22Rv1 (cell line): Measurements from ENCODE around the gene PALLD.

Source experiments
- H3K27ac ChIP-seq: fragments of 450-650 bp; 2 replicates; pipeline ENCODE4 v1.5.1; 2017
- ZFX ChIP-seq: fragments of 450-650 bp; IDR thresholded peaks from 2 replicates; pipeline ENCODE4 v1.6.1; 2017; ENCODE audit warnings: antibody characterized with exemption, borderline replicate concordance
- TF ChIP-seq, protein P1 (sequence below): fragments of 450-650 bp; IDR thresholded peaks from 2 replicates; pipeline ENCODE4 v1.5.1; 2017; ENCODE audit warnings: mild to moderate bottlenecking

PALLD gene

DNA sequence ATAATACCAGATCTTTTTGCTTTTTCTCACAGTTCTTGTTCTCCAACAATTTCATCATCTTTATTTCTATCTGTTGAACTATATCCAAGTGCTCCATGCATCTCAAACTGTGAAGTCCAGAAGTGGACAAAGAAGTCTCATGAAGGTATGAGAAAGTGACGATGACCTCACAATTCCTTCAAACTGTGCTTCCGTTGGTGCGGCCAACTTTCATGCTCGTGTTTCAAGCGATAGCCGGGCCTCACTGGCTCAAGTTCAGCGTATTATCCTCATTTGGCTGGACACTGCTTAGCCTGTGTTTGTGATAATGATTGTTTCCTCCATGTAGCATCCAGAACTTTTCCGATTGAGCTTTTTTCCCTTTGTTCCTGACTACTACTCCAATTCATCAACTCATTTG lies 143.1 kb downstream of the PALLD start:
- no peak for TF ChIP-seq ZFX
- TF ChIP-seq, protein P1, sequence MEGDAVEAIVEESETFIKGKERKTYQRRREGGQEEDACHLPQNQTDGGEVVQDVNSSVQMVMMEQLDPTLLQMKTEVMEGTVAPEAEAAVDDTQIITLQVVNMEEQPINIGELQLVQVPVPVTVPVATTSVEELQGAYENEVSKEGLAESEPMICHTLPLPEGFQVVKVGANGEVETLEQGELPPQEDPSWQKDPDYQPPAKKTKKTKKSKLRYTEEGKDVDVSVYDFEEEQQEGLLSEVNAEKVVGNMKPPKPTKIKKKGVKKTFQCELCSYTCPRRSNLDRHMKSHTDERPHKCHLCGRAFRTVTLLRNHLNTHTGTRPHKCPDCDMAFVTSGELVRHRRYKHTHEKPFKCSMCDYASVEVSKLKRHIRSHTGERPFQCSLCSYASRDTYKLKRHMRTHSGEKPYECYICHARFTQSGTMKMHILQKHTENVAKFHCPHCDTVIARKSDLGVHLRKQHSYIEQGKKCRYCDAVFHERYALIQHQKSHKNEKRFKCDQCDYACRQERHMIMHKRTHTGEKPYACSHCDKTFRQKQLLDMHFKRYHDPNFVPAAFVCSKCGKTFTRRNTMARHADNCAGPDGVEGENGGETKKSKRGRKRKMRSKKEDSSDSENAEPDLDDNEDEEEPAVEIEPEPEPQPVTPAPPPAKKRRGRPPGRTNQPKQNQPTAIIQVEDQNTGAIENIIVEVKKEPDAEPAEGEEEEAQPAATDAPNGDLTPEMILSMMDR: no peak

DNA sequence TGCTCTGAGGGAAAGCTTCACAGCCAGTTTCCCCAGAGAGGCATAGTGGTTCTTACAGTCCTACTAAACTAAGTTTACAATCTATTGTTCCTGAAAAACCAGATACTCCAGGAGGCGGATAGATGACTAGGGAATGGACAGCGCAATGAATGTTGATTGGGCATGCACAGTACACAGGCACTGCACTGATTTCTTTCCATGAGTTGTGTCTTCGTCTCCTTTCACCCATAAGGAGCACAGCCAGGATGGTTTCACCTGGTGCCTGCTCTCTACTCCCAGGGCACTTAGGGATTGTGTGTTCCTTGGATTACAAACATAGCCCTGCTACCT lies 144.9 kb downstream of the PALLD start:
- no peak overlapping the region for H3K27ac ChIP-seq
- TF ChIP-seq, protein P1: no peak

More for the DNA sequence above, 143.1 kb downstream of the PALLD start:
- no peak overlapping the region for H3K27ac ChIP-seq

DNA sequence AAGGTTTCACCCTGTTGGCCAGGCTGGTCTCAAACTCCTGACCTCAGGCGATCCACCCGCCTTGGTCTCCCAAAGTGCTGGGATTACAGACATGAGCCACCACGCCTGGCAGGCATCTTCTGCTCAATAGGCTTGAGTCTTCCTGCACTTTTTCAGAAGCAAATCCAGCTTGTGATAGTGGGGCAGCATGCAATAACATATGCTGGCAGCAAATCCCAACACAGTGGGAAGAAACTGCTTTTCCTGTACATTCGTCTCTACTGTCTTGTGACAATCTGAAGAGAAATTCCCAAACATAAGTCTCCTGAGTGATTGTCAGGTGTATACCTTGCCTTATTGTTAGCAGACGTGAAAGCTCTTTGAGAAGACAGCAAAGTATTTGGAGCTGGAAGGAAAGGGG lies 145.7 kb downstream of the PALLD start:
- H3K27ac ChIP-seq: no peak overlapping the region

DNA sequence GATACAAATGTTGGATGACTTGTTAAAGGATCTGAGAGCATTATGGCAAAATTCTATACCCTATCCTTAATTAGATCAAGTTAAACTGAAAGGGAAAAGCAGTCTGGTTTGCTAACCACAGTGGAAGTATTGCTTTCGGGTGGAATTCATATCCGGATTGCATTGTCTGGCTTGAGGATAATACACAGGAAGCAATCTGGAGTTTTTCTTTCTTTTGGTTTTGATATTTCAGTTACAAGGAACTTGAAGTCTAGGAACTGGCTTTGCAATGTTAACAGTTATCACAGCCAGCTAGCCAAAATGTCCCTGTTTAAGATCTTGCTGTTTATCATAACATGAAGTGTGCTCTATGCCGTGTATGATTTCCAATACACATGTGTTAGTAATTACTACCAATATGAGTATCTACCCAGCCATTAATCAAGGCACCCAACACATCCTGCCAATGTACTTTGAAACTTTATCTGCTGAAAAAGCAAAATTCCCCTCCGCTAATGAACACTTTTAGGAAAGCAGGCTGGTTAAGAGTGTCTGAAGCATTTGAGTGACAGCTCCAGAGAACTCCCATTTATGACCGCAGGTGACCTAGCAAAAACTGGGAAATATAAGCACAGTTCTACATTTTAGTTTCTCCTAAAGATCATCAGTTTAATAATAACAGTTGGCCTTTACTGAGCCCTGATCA lies 146.4 kb downstream of the PALLD start:
- no peak for TF ChIP-seq ZFX
- TF ChIP-seq, protein P1: no peak
- no peak overlapping the region for H3K27ac ChIP-seq

More for the DNA sequence above, 145.7 kb downstream of the PALLD start:
- TF ChIP-seq ZFX: no peak
- TF ChIP-seq, protein P1: no peak

DNA sequence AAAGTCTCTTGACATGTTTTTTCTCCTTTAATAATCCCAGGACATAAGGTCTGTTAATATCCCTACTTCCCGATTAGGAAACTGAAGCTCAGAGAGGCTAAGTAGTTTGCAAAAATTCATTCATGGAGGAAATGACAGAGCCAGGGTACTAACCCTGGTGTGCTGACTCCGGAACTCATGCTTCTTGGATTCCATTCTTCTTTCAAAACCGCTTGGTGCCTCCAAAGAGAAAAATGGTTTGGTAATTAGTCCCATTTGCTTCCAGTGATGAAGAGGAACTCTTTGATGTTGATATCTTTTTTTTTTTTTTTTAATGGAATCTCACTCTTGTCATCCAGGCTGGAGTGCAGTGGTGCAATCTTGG lies 146.9 kb downstream of the PALLD start:
- no peak overlapping the region for H3K27ac ChIP-seq
- no peak for TF ChIP-seq ZFX
- TF ChIP-seq, protein P1: no peak

DNA sequence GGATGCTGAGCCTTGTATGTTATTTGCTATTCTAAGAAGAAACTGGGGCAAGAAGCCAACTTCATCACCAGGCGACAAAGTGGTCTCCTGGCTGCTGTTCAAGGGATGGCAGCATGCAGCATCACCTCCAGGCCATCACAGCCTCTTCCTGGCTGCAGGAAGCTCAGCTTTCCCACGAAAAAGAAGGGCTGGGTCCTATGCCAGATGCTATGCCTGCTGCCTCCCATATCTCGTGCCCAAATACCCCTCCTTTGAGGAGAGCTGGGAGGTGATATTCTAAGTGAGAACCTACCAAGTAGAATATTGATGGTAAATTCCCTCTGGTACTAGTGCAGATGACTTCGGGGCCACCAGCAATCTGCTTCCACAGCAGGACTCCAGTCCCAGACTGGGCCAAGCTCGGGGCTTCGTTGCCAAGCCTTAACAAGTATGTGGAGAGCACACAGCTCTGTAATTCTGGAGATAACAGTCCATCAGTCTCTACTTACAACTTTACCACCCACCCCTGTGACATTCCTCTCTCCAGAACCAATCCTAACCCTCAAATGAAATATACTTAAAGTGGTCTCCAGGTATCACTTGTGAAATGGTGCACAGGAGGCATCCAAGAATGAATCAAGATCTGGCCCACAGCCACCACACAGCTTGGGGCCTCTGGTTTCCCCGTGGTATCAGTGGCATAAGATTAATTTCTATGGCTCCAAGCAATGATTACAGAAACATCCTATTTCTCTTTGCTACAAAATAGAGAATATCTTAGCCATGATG lies 149.3 kb downstream of the PALLD start:
- no peak overlapping the region for H3K27ac ChIP-seq
- TF ChIP-seq ZFX: no peak
- TF ChIP-seq, protein P1: no peak

DNA sequence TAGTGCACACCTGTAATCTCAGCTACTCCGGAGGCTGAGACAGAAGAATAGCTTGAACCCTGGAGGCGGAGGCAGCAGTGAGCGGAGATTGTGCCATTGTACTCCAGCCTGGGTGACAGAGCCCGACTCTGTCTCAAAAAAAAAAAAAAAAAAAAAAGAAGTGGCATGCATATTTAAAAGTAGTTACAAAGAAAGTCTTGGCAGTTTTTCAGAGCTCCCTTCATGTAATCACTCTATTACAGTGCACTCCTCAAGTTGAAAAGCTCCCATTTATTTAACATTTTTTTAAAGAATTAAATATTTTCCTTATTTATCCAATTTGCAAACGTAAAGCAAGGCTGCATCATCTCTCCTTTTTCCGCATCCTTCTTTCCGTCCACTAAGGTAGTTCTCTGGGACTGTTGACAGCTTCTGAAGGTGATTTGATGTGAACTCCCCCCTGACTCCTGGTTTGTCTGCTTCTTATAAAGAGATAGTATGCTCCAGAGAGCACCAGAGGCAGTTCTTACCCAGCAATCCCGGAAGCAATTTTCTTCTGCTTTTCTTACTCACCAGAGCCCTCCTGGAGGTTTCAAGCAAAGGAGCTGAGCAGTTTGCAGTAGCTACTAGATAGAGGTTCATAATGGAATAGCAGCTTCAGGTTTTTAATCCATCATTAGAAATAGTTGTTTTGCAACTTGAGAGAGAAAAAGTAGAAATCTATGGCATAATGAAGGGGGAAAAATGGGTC lies 151.0 kb downstream of the PALLD start:
- no peak overlapping the region for H3K27ac ChIP-seq

More for the DNA sequence above, 151.0 kb downstream of the PALLD start:
- no peak for TF ChIP-seq ZFX
- TF ChIP-seq, protein P1: no peak
